HepG2 (cell line): ENCODE measurements around the gene ATG4B. TPM values are rescaled to one million over a fixed set of nuclear protein-coding genes. Genes with fewer than 3 reads are reported as not detected.
A peak's percentile ranks its signal among the peaks of the same experiment; 100 is the strongest.

Experiments used
- ATRX ChIP-seq: sonication (generic); formaldehyde crosslinking; IDR thresholded peaks from 2 replicates; pipeline ENCODE4 v1.4.0; 2020; ENCODE audit warnings: missing genetic modification reagents, borderline replicate concordance
- CCAR2 ChIP-seq: fragments of 200-400 bp; formaldehyde crosslinking; optimal IDR thresholded peaks from 2 replicates; pipeline ENCODE3; 2018; ENCODE audit warnings: low read depth, mild to moderate bottlenecking, low read length, moderate library complexity
- DPF2 ChIP-seq: sonication (generic); formaldehyde crosslinking; IDR thresholded peaks from 2 replicates; pipeline ENCODE4 v1.4.0; 2020; ENCODE audit warnings: mild to moderate bottlenecking, low read depth, missing genetic modification reagents, borderline replicate concordance
- FOXK1 ChIP-seq: sonication (generic); formaldehyde crosslinking; IDR thresholded peaks from 2 replicates; pipeline ENCODE4 v1.4.0; 2020; ENCODE audit warnings: low read depth, missing genetic modification reagents, borderline replicate concordance
- MEIS2 ChIP-seq: sonication (generic); formaldehyde crosslinking; IDR thresholded peaks from 2 replicates; pipeline ENCODE4 v1.9.0; 2021; ENCODE audit warnings: mild to moderate bottlenecking, missing genetic modification reagents
- SALL2 ChIP-seq: sonication (generic); formaldehyde crosslinking; IDR thresholded peaks from 2 replicates; pipeline ENCODE4 v1.8.1; 2023; ENCODE audit warnings: mild to moderate bottlenecking, missing genetic modification reagents, inconsistent platforms
- ZBTB14 ChIP-seq: sonication (generic); formaldehyde crosslinking; IDR thresholded peaks from 2 replicates; pipeline ENCODE4 v1.4.0; 2020; ENCODE audit warnings: missing genetic modification reagents
- ZFY ChIP-seq: sonication (generic); formaldehyde crosslinking; IDR thresholded peaks from 2 replicates; pipeline ENCODE4 v1.4.0; 2020; ENCODE audit warnings: missing genetic modification reagents
- ZKSCAN5 ChIP-seq: sonication (generic); formaldehyde crosslinking; IDR thresholded peaks from 2 replicates; pipeline ENCODE4 v1.5.1; 2020; ENCODE audit warnings: mild to moderate bottlenecking, missing genetic modification reagents
- ZNF142 ChIP-seq: sonication (generic); formaldehyde crosslinking; IDR thresholded peaks from 2 replicates; pipeline ENCODE4 v1.4.0; 2020; ENCODE audit warnings: missing genetic modification reagents
- ZNF263 ChIP-seq: sonication (generic); formaldehyde crosslinking; IDR thresholded peaks from 2 replicates; pipeline ENCODE4 v1.4.0; 2020; ENCODE audit warnings: missing genetic modification reagents
- ZNF501 ChIP-seq: sonication (generic); formaldehyde crosslinking; IDR thresholded peaks from 2 replicates; pipeline ENCODE4 v1.5.1; 2020; ENCODE audit warnings: mild to moderate bottlenecking, moderate library complexity, missing genetic modification reagents
- ZNF549 ChIP-seq: sonication (generic); formaldehyde crosslinking; IDR thresholded peaks from 2 replicates; pipeline ENCODE4 v1.5.0; 2020; ENCODE audit warnings: missing genetic modification reagents
- ZNF570 ChIP-seq: sonication (generic); formaldehyde crosslinking; IDR thresholded peaks from 2 replicates; pipeline ENCODE4 v1.4.0; 2020; ENCODE audit warnings: mild to moderate bottlenecking, missing genetic modification reagents, borderline replicate concordance
- ZNF644 ChIP-seq: IDR thresholded peaks from 2 replicates; pipeline ENCODE4 v1.6.1; 2016; ENCODE audit warnings: low read depth
- ZNF670 ChIP-seq: sonication (generic); formaldehyde crosslinking; IDR thresholded peaks from 2 replicates; pipeline ENCODE4 v1.8.0; 2022; ENCODE audit warnings: mild to moderate bottlenecking, missing genetic modification reagents, borderline replicate concordance
- ZNF788 ChIP-seq: sonication (generic); formaldehyde crosslinking; IDR thresholded peaks from 2 replicates; pipeline ENCODE4 v1.5.0; 2020; ENCODE audit warnings: mild to moderate bottlenecking, missing genetic modification reagents, borderline replicate concordance
- ZSCAN29 ChIP-seq: sonication (generic); formaldehyde crosslinking; conservative IDR thresholded peaks from 2 replicates; pipeline ENCODE4 v1.4.0; 2020; ENCODE audit warnings: mild to moderate bottlenecking, missing genetic modification reagents
- polyA plus RNA-seq, 8 experiments: library from polyadenylated mRNA; depleted of rRNA in 3 of 8; stranded (reverse) in 7 of 8; unstranded in 1 of 8; fragments of >200 nt; fragmentation: Illumina TruSeq in 4 of 8; extraction: Trizol in 4 of 8; gene quantifications; 2 replicates each; pipeline versions ENCODE4 v1.2.1 to v1.2.3, GENCODE V29; 2011 to 2016; ENCODE audit warnings: low read depth in 4 of 8, missing spikeins in 1 of 8, mixed read lengths in 1 of 8; ENCODE audit not compliant: insufficient read depth in 1 of 8
- total RNA-seq, 5 experiments: library from RNA; depleted of rRNA; stranded (reverse); fragments of >200 nt; fragmentation: Illumina TruSeq; extraction: Trizol; gene quantifications; 2 replicates each; pipeline ENCODE4 v1.2.3, GENCODE V29; 2016; ENCODE audit warnings: low read depth in 1 of 5
- TF ChIP-seq, protein P1 (sequence below): sonication (generic); formaldehyde crosslinking; IDR thresholded peaks from 2 replicates; pipeline ENCODE4 v1.8.0; 2022; ENCODE audit warnings: low read depth, missing genetic modification reagents

ATG4B gene
- total and polyA plus RNA-seq, 2 of the 13 experiments (the other 11 are each of a cell fraction or from before 2014, with no cell fraction given), result 95.5 to 239 TPM

- TF ChIP-seq ZNF263 (CRISPR knock-in tag) (no peak), ZKSCAN5 (no peak; the same call in 1 of the 2 replicates), ZNF142 (CRISPR knock-in tag) (0 out of 2 replicates have a peak, but pooled peaks have one; percentile 54), ZNF570 (CRISPR knock-in tag) (no peak), MEIS2 (CRISPR knock-in tag) (peak; percentile 67), DPF2 (peak; percentile 96), ATRX (CRISPR knock-in tag) (no peak), ZNF670 (CRISPR knock-in tag) (no peak), SALL2 (no peak), CCAR2 (no peak), ZNF549 (CRISPR knock-in tag) (no peak), ZNF501 (peak; percentile 90), ZBTB14 (CRISPR knock-in tag) (no peak), ZNF788 (CRISPR knock-in tag) (peak; percentile 91; the same call in 1 of the 2 replicates), ZFY (CRISPR knock-in tag) (peak; percentile 88), ZSCAN29 (0 out of 2 replicates have a peak, but pooled peaks have one; percentile 82), ZNF644 (CRISPR knock-in tag) (peak; percentile 35; the same call in 1 of the 2 replicates), FOXK1 (peak; percentile 22; the same call in 1 of the 2 replicates)
- TF ChIP-seq, protein P1, sequence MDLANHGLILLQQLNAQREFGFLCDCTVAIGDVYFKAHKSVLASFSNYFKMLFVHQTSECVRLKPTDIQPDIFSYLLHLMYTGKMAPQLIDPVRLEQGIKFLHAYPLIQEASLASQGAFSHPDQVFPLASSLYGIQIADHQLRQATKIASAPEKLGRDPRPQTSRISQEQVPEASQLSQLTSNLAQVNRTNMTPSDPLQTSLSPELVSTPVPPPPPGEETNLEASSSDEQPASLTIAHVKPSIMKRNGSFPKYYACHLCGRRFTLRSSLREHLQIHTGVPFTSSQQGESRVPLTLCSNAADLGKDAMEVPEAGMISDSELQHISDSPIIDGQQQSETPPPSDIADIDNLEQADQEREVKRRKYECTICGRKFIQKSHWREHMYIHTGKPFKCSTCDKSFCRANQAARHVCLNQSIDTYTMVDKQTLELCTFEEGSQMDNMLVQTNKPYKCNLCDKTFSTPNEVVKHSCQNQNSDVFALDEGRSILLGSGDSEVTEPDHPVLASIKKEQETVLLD (CRISPR knock-in tag), result 0 out of 2 replicates have a peak, but pooled peaks have one; percentile 2
Measured at GRCh38 chr2:241653210-241653750, 15.8 kb downstream of the ATG4B start (continued).
